Liver (tissue), 3 donors: Measurements from ENCODE around the gene MRAS.
"Not testable (repeated sequence)": the region's sequence is repeated elsewhere in the genome, so short reads cannot be mapped to it uniquely, and the experiment has no call there.

Experiments
- CTCF ChIP-seq: fragments of 150-350 bp; IDR thresholded peaks from 2 replicates; pipeline ENCODE4 v1.5.1; 2017; ENCODE audit warnings: improper control_type of control experiment, low read depth, low read length; ENCODE audit not compliant: missing input control
- RAD21 ChIP-seq, 2 donors: IDR thresholded peaks; 2 replicates each; pipeline ENCODE4 v1.6.1; 2016; ENCODE audit warnings: antibody characterized with exemption in 2 of 2, mild to moderate bottlenecking in 2 of 2
- donor health status: healthy.
- donor health status: healthy.

GRCh38 chr3:138426754-138427153 is 78.4 kb downstream of the MRAS start:
- TF ChIP-seq CTCF; RAD21 (IDR thresholded peaks at IDR 0.05): not testable (repeated sequence)
